Neural cell (in vitro differentiated cells): Measurements from ENCODE around the gene RGR. TPM values are rescaled to one million over a fixed set of nuclear protein-coding genes. Genes with fewer than 3 reads are reported as not detected.

Experiments used
- H2AFZ ChIP-seq: fragments of 200-600, 300-800 bp; sonication (generic), shearing (Covaris generic); 2 replicates; pipeline ENCODE4 v1.6.0; 2014; ENCODE audit warnings: low read depth, mild to moderate bottlenecking, antibody characterized with exemption, low read length, moderate library complexity
- H3F3A ChIP-seq: fragments of 200-600 bp; shearing (Covaris generic); 2 replicates; pipeline ENCODE4 v1.6.1; 2016; ENCODE audit warnings: mild to moderate bottlenecking, moderate library complexity, mixed read lengths, antibody characterized with exemption, low read length; ENCODE audit not compliant: insufficient read depth, poor library complexity, severe bottlenecking
- H3K27ac ChIP-seq: fragments of 200-600, 300-800 bp; sonication (generic), shearing (Covaris generic); 2 replicates; pipeline ENCODE4 v1.5.1; 2014; ENCODE audit warnings: mild to moderate bottlenecking, low read length, moderate library complexity
- H3K27me3 ChIP-seq: fragments of 300-800, 200-600 bp; sonication (generic), shearing (Covaris generic); 2 replicates; pipeline ENCODE4 v1.6.0; 2014; ENCODE audit warnings: mild to moderate bottlenecking, low read depth, low read length, moderate library complexity; ENCODE audit not compliant: insufficient read depth
- H3K36me3 ChIP-seq: fragments of 300-800, 200-600 bp; sonication (generic), shearing (Covaris generic); 2 replicates; pipeline ENCODE4 v1.5.1; 2014; ENCODE audit warnings: mild to moderate bottlenecking, antibody characterized with exemption, low read length, moderate library complexity; ENCODE audit not compliant: insufficient read depth
- H3K4me2 ChIP-seq: fragments of 300-800, 200-600 bp; sonication (generic), shearing (Covaris generic); 2 replicates; pipeline ENCODE4 v1.6.0; 2014; ENCODE audit warnings: mild to moderate bottlenecking, low read length
- H3K4me3 ChIP-seq: fragments of 300-800, 200-600 bp; sonication (generic), shearing (Covaris generic); 2 replicates; pipeline ENCODE4 v1.5.1; 2014; ENCODE audit warnings: mild to moderate bottlenecking, low read length, moderate library complexity
- H3K79me2 ChIP-seq: fragments of 200-600 bp; shearing (Covaris generic); replicated peaks from 2 replicates; pipeline ENCODE4 v1.6.0; 2014; ENCODE audit warnings: mild to moderate bottlenecking, low read length, moderate library complexity; ENCODE audit not compliant: insufficient read depth
- H3K9ac ChIP-seq: fragments of 300-800, 200-600 bp; sonication (generic), shearing (Covaris generic); 2 replicates; pipeline ENCODE4 v1.6.1; 2016; ENCODE audit warnings: mild to moderate bottlenecking, low read length, mixed read lengths
- H3K9me2 ChIP-seq: fragments of 200-600 bp; shearing (Covaris generic); 2 replicates; pipeline ENCODE4 v1.6.1; 2016; ENCODE audit warnings: mild to moderate bottlenecking, low read length, mixed read lengths; ENCODE audit not compliant: insufficient read depth
- H3K9me3 ChIP-seq: fragments of 200-600, 300-800 bp; sonication (generic), shearing (Covaris generic); 2 replicates; pipeline ENCODE4 v1.6.1; 2016; ENCODE audit warnings: mild to moderate bottlenecking, mixed run types, low read length, moderate library complexity, mixed read lengths
- H4K20me1 ChIP-seq: fragments of 200-600 bp; shearing (Covaris generic); 2 replicates; pipeline ENCODE4 v1.6.1; 2016; ENCODE audit warnings: mild to moderate bottlenecking, mixed run types; ENCODE audit not compliant: insufficient read depth
- EP300 ChIP-seq: fragments of 450-650 bp; conservative IDR thresholded peaks from 2 replicates; pipeline ENCODE4 v1.6.1; 2014; ENCODE audit warnings: antibody characterized with exemption, mild to moderate bottlenecking, moderate library complexity; ENCODE audit not compliant: poor library complexity, severe bottlenecking
- EZH2 ChIP-seq: fragments of 200-600, 300-800 bp; shearing (Covaris generic), sonication (generic); IDR thresholded peaks from 2 replicates; pipeline ENCODE4 v1.6.1; 2014; ENCODE audit warnings: antibody characterized with exemption, low read length, borderline replicate concordance, mild to moderate bottlenecking; ENCODE audit not compliant: insufficient read depth, poor library complexity, severe bottlenecking
- MXI1 ChIP-seq: fragments of 450-650 bp; conservative IDR thresholded peaks from 2 replicates; pipeline ENCODE4 v1.6.1; 2014; ENCODE audit warnings: antibody characterized with exemption, mild to moderate bottlenecking; ENCODE audit not compliant: poor library complexity, severe bottlenecking
- POLR2AphosphoS5 ChIP-seq: IDR thresholded peaks from 2 replicates; pipeline ENCODE4 v1.6.1; 2012
- RAD21 ChIP-seq: fragments of 450-650 bp; conservative IDR thresholded peaks from 2 replicates; pipeline ENCODE4 v1.6.1; 2014; ENCODE audit warnings: antibody characterized with exemption, mild to moderate bottlenecking, moderate library complexity
- SMC3 ChIP-seq: fragments of 450-650 bp; conservative IDR thresholded peaks from 2 replicates; pipeline ENCODE4 v1.6.1; 2014; ENCODE audit warnings: antibody characterized with exemption, mild to moderate bottlenecking, moderate library complexity; ENCODE audit not compliant: poor library complexity
- TAF1 ChIP-seq: IDR thresholded peaks from 2 replicates; pipeline ENCODE4 v1.6.1; 2012; ENCODE audit warnings: low read depth
- polyA plus RNA-seq: library from polyadenylated mRNA; depleted of rRNA; stranded (reverse); fragments of >200 nt; gene quantifications from 2 replicates; pipeline ENCODE4 v1.2.3, GENCODE V29; 2014
- TF ChIP-seq, protein P1 (sequence below): IDR thresholded peaks from 2 replicates; pipeline ENCODE4 v1.6.1; 2012; ENCODE audit warnings: borderline replicate concordance
- TF ChIP-seq, protein P2 (sequence below): fragments of 450-650 bp; IDR thresholded peaks from 2 replicates; pipeline ENCODE4 v1.5.1; 2014; ENCODE audit warnings: antibody characterized with exemption, mild to moderate bottlenecking, moderate library complexity; ENCODE audit not compliant: poor library complexity, severe bottlenecking

Gene RGR
- polyA plus RNA-seq, 1 donor from 2014 or later: not detected

DNA sequence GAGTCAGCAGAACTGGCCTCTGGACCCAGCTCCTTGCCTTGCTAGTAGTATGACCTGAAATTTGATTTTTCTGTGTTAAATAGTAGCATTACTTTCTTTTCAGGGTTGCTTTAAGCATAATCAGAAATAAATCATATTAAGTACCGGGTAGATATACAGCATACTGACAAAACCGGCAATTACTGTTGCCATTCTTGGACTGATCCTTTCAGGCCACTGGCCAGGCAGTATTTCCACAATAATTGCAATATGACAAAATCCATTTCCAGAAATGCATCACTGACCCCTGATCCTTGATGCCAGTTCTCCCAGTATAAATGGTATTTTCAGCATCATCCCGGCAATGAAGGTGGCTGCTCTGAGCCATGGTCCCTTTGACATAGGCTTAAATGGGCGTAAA, 10.4 kb upstream of the RGR start:
- no peaks in the 10 kb centered on the region for H3K36me3 ChIP-seq
- H3K27ac ChIP-seq: no peak overlapping the region
- H3K9me2 ChIP-seq: no peaks in the 10 kb centered on the region
- no peaks in the 10 kb centered on the region for H4K20me1 ChIP-seq
- no peaks in the 10 kb centered on the region for H3K9me3 ChIP-seq
- H2AFZ ChIP-seq: no peak overlapping the region
- TF ChIP-seq TAF1 (no peak), MXI1 (no peak), POLR2AphosphoS5 (no peak)
- TF ChIP-seq, protein P1, sequence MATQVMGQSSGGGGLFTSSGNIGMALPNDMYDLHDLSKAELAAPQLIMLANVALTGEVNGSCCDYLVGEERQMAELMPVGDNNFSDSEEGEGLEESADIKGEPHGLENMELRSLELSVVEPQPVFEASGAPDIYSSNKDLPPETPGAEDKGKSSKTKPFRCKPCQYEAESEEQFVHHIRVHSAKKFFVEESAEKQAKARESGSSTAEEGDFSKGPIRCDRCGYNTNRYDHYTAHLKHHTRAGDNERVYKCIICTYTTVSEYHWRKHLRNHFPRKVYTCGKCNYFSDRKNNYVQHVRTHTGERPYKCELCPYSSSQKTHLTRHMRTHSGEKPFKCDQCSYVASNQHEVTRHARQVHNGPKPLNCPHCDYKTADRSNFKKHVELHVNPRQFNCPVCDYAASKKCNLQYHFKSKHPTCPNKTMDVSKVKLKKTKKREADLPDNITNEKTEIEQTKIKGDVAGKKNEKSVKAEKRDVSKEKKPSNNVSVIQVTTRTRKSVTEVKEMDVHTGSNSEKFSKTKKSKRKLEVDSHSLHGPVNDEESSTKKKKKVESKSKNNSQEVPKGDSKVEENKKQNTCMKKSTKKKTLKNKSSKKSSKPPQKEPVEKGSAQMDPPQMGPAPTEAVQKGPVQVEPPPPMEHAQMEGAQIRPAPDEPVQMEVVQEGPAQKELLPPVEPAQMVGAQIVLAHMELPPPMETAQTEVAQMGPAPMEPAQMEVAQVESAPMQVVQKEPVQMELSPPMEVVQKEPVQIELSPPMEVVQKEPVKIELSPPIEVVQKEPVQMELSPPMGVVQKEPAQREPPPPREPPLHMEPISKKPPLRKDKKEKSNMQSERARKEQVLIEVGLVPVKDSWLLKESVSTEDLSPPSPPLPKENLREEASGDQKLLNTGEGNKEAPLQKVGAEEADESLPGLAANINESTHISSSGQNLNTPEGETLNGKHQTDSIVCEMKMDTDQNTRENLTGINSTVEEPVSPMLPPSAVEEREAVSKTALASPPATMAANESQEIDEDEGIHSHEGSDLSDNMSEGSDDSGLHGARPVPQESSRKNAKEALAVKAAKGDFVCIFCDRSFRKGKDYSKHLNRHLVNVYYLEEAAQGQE: no peak
- no peak overlapping the region for H3K4me2 ChIP-seq
- no peak overlapping the region for H3K9ac ChIP-seq
- H3K27me3 ChIP-seq: no peaks in the 10 kb centered on the region
- no peaks in the 10 kb centered on the region for H3K79me2 ChIP-seq
- H3K4me3 ChIP-seq: no peak overlapping the region
- no peaks in the 10 kb centered on the region for H3F3A ChIP-seq

- Histone ChIP-seq H3K79me2 (no peaks in the 10 kb centered on the region), H3K4me2 (no peak overlapping the region), H3K27ac (no peak overlapping the region), H3K9me2 (no peaks in the 10 kb centered on the region), H3F3A (no peaks in the 10 kb centered on the region), H3K9ac (no peak overlapping the region), H4K20me1 (no peaks in the 10 kb centered on the region), H3K9me3 (no peaks in the 10 kb centered on the region), H3K36me3 (no peaks in the 10 kb centered on the region), H2AFZ (no peak overlapping the region), H3K4me3 (no peak overlapping the region), H3K27me3 (no peaks in the 10 kb centered on the region)
- TF ChIP-seq, protein P2, sequence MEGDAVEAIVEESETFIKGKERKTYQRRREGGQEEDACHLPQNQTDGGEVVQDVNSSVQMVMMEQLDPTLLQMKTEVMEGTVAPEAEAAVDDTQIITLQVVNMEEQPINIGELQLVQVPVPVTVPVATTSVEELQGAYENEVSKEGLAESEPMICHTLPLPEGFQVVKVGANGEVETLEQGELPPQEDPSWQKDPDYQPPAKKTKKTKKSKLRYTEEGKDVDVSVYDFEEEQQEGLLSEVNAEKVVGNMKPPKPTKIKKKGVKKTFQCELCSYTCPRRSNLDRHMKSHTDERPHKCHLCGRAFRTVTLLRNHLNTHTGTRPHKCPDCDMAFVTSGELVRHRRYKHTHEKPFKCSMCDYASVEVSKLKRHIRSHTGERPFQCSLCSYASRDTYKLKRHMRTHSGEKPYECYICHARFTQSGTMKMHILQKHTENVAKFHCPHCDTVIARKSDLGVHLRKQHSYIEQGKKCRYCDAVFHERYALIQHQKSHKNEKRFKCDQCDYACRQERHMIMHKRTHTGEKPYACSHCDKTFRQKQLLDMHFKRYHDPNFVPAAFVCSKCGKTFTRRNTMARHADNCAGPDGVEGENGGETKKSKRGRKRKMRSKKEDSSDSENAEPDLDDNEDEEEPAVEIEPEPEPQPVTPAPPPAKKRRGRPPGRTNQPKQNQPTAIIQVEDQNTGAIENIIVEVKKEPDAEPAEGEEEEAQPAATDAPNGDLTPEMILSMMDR: no peak
- TF ChIP-seq, protein P1: no peak
- TF ChIP-seq EP300 (no peak), RAD21 (no peak), SMC3 (no peak), POLR2AphosphoS5 (no peak), TAF1 (no peak), MXI1 (no peak), EZH2 (no peak)
Measured at GRCh38 chr10:84235096-84235495, 9.8 kb upstream of the RGR start.
